DOHH2 (cell line): ENCODE measurements around the gene CWC27.

Source experiments
- CTCF ChIP-seq: fragments of 200-600 bp; sonication (generic); IDR thresholded peaks from one replicate; pipeline ENCODE4 v1.5.1; 2014; ENCODE audit warnings: antibody characterized with exemption, mild to moderate bottlenecking, low read depth, low read length; ENCODE audit not compliant: poor library complexity, severe bottlenecking
- EZH2phosphoT487 ChIP-seq: fragments of 200-600 bp; sonication (generic); IDR thresholded peaks from 2 replicates; pipeline ENCODE4 v1.6.1; 2017; ENCODE audit warnings: borderline replicate concordance, mild to moderate bottlenecking, antibody characterized with exemption, low read length, moderate library complexity, mixed read lengths

GRCh38 chr5:65013166-65013565 is 244.4 kb downstream of the CWC27 start:
- TF ChIP-seq CTCF: no peak
- no peak for TF ChIP-seq EZH2phosphoT487
